ENCODE results near the gene CEBPE.

Gene CEBPE

GRCh38 chr14:23103581-23103980 lies 15.5 kb downstream of the CEBPE start:
- FAIRE-seq (no peak), DNase-seq (ENCODE audit: insufficient read length, low spot score) (no peak)
- no peak for TF ChIP-seq CTCF (IDR thresholded peaks at IDR 0.05; ENCODE audit: insufficient read depth, missing control alignments)

- TF ChIP-seq CTCF (IDR thresholded peaks at IDR 0.05; ENCODE audit: insufficient read depth, missing control alignments) = no peak
- no peak for DNase-seq (ENCODE audit: insufficient read length, low spot score)
- no peak for FAIRE-seq
Measured at GRCh38 chr14:23102801-23103200, 16.3 kb downstream of the CEBPE start.

GRCh38 chr14:23101986-23102625 lies 16.9 kb downstream of the CEBPE start:
- no peak for TF ChIP-seq CTCF (IDR thresholded peaks at IDR 0.05; ENCODE audit: insufficient read depth, missing control alignments)
- FAIRE-seq (no peak), DNase-seq (ENCODE audit: insufficient read length, low spot score) (no peak)

GRCh38 chr14:23101213-23101970 lies 17.7 kb downstream of the CEBPE start:
- no peak for DNase-seq (ENCODE audit: insufficient read length, low spot score)
- no peak for TF ChIP-seq CTCF (IDR thresholded peaks at IDR 0.05; ENCODE audit: insufficient read depth, missing control alignments)
- no peak for FAIRE-seq

GRCh38 chr14:23099212-23099861 lies 19.7 kb downstream of the CEBPE start:
- TF ChIP-seq CTCF (IDR thresholded peaks at IDR 0.05; ENCODE audit: insufficient read depth, missing control alignments) = no peak
- FAIRE-seq (no peak), DNase-seq (ENCODE audit: insufficient read length, low spot score) (no peak)

- DNase-seq (ENCODE audit: insufficient read length, low spot score) = no peak
- no peak for TF ChIP-seq CTCF (IDR thresholded peaks at IDR 0.05; ENCODE audit: insufficient read depth, missing control alignments)
- FAIRE-seq = no peak
Measured at GRCh38 chr14:23097786-23098185, 21.3 kb downstream of the CEBPE start.
